ENCODE results near the gene TNFRSF1B. TPM values are rescaled to one million over a fixed set of nuclear protein-coding genes. Genes with fewer than 3 reads are reported as not detected.

Gene TNFRSF1B
- total RNA-seq, 4 donors from 2014 or later = 10.9 to 34.9 (median 31.0) TPM

GRCh38 chr1:12229835-12230548 is 63.2 kb downstream of the TNFRSF1B start, which contains the start of gene VPS13D:
TSS of gene VPS13D (plus strand) at chr1:12230030. CDS start at chr1:12234267, 4,237 bp downstream.
- peak within 1 kb of the TSS; percentile 75 to 100 for H3K4me3 ChIP-seq
- ATAC-seq = peak; percentile 95
- no peaks in the 10 kb centered on the region for H3K9me3 ChIP-seq
- no peaks in the 10 kb centered on the region for H3K27me3 ChIP-seq
- WGBS, 2 donors (ENCODE audit: low coverage in 1 of 2) = no CpG with 5 or more reads among the region's 77 CpGs
- peak within 1 kb of the TSS; percentile 64 to 94 (median 85) for H3K27ac ChIP-seq
- TF ChIP-seq CTCF (IDR thresholded peaks at IDR 0.05) (peak; percentile 74 to 98 (median 96)), EP300 (IDR thresholded peaks at IDR 0.05) (no peak), POLR2AphosphoS5 (IDR thresholded peaks at IDR 0.05) (no peak), POLR2A (IDR thresholded peaks at IDR 0.05) (peak; percentile 50 to 54)
- H3K4me1 ChIP-seq = peaks cover 0 to 27% (median 8%) of the 10 kb centered on the region in 3 donors
- peaks cover 0 to 13% of the 10 kb centered on the region in 2 donors for H3K36me3 ChIP-seq

DNA sequence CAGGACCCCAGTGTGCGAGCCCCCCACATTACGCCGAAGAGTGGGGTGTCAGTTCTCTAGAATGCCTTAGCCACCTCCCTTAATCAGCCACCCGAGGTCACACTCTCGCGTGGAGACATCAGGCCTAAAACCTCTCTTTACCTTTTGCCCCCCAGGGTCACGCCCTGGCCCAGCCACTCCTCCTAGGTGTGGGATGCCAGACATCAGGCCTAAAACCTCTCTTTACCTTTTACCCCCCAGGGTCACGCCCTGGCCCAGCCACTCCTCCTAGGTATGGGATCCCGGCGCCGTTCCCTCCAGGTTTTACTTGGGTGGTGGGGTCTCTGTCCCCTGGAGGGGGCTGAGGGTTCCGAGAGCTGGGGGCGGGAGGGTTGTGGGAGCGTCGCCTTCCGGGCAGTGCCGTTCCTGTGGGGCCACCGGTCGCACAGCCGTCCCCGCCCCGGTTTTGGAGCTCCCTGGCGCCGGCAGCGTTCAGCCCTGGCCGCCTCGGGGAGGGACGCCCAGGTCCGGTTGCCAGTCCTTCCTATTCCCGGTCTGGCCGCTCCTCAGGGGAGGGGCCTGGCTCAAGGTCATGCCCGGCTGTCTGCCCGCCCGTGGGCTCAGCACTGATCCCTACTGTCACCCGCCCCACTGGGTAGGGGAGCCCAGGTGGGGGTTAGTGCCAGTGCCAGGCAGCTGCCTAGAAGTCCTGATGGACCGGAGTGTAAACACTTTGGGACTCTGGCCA is 63.9 kb downstream of the TNFRSF1B start:
- Histone ChIP-seq H3K4me3 (peak overlapping the region; percentile 75 to 100), H3K27ac (peak overlapping the region; percentile 64 to 94 (median 85)), H3K9me3 (no peaks in the 10 kb centered on the region), H3K27me3 (no peaks in the 10 kb centered on the region), H3K36me3 (peaks cover 0 to 20% of the 10 kb centered on the region in 2 donors), H3K4me1 (peaks cover 0 to 27% (median 8%) of the 10 kb centered on the region in 3 donors)
- no peak for TF ChIP-seq EP300 (IDR thresholded peaks at IDR 0.05)
- no peak for TF ChIP-seq CTCF (IDR thresholded peaks at IDR 0.05)
- peak; percentile 31 for TF ChIP-seq POLR2AphosphoS5 (IDR thresholded peaks at IDR 0.05)
- no peak for TF ChIP-seq POLR2A (IDR thresholded peaks at IDR 0.05)
- 0% methylated on average over 2 to 4 of the region's 36 CpGs for WGBS, 2 donors (ENCODE audit: low coverage in 1 of 2)
- ATAC-seq = peak; percentile 56

GRCh38 chr1:12231276-12231595 is 64.4 kb downstream of the TNFRSF1B start:
- H3K4me1 ChIP-seq = peaks cover 0 to 27% (median 8%) of the 10 kb centered on the region in 3 donors
- H3K36me3 ChIP-seq = peaks cover 0 to 26% of the 10 kb centered on the region in 2 donors
- 4 to 16% methylated on average over 3 to 4 of the region's 4 CpGs for WGBS, 2 donors (ENCODE audit: low coverage in 1 of 2)
- peak overlapping the region; percentile 64 to 94 (median 85) for H3K27ac ChIP-seq
- H3K9me3 ChIP-seq = no peaks in the 10 kb centered on the region
- peak overlapping the region; percentile 75 to 100 for H3K4me3 ChIP-seq
- no peaks in the 10 kb centered on the region for H3K27me3 ChIP-seq
- TF ChIP-seq EP300 (IDR thresholded peaks at IDR 0.05) (no peak), POLR2A (IDR thresholded peaks at IDR 0.05) (no peak), CTCF (IDR thresholded peaks at IDR 0.05) (no peak), POLR2AphosphoS5 (IDR thresholded peaks at IDR 0.05) (no peak)
- ATAC-seq = peak; percentile 4

DNA sequence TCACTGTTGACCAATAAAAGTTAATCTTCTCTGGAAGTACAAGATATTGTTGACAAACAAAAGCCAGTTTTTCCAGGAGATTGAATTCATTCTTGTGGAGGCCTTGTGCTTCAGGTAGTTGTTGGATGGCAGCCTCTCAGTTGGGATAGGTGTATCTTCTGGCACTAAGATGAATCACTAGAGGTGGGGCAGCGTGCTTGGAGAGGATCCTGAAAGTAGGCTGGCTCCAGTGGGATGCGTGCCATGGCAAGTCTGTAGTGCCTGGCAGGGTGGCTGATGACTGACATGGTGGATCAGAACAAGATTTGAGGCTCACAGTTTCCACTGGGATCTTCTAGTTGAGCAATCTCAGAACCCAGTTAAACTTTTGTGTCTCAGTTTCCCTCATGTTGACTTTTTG is 65.4 kb downstream of the TNFRSF1B start:
- peaks cover 0 to 27% (median 8%) of the 10 kb centered on the region in 3 donors for H3K4me1 ChIP-seq
- H3K27ac ChIP-seq = peak overlapping the region in 1 of 4 donors; percentile 94
- 48 to 82% methylated on average over 2 of the region's 2 CpGs for WGBS, 2 donors (ENCODE audit: low coverage in 1 of 2)
- peaks cover 0 to 34% of the 10 kb centered on the region in 2 donors for H3K36me3 ChIP-seq
- TF ChIP-seq CTCF (IDR thresholded peaks at IDR 0.05) = no peak
- TF ChIP-seq POLR2A (IDR thresholded peaks at IDR 0.05) = no peak
- no peak for TF ChIP-seq EP300 (IDR thresholded peaks at IDR 0.05)
- ATAC-seq = no peak
- H3K4me3 ChIP-seq = no peak overlapping the region
- no peaks in the 10 kb centered on the region for H3K9me3 ChIP-seq
- no peaks in the 10 kb centered on the region for H3K27me3 ChIP-seq

Measured in gastroesophageal sphincter (tissue), 4 donors.